HL-60 (cell line): Measurements from ENCODE around the gene LOXL1.
"Not testable (repeated sequence)": the region's sequence is repeated elsewhere in the genome, so short reads cannot be mapped to it uniquely, and the experiment has no call there.

Experiments used
- DNase-seq, 2 experiments: peaks; one replicate each; pipeline ENCODE4 v3.0.0-alpha.2; 2010 to 2020; ENCODE audit warnings: low read depth in 1 of 2, low spot score in 1 of 2
- H3K27ac ChIP-seq: fragments of 250-450 bp; sonication (Bioruptor Pico); replicated peaks from 2 replicates; pipeline ENCODE4 v1.5.1; 2020; ENCODE audit warnings: mild to moderate bottlenecking, moderate library complexity
- H3K27me3 ChIP-seq: fragments of 250-450 bp; sonication (Bioruptor Pico); 2 replicates; pipeline ENCODE4 v1.5.1; 2021; ENCODE audit warnings: mild to moderate bottlenecking, moderate library complexity; ENCODE audit not compliant: insufficient read depth, poor library complexity, severe bottlenecking
- H3K4me3 ChIP-seq: replicated peaks from 2 replicates; pipeline ENCODE4 v1.5.1; 2011; ENCODE audit warnings: mild to moderate bottlenecking, control low read depth, low read length; ENCODE audit not compliant: insufficient read depth
- CTCF ChIP-seq: IDR thresholded peaks from one replicate; pipeline ENCODE4 v1.5.1; 2011; ENCODE audit warnings: low read length, control low read depth, inconsistent platforms; ENCODE audit not compliant: insufficient read depth
- GABPA ChIP-seq: IDR thresholded peaks from 2 replicates; pipeline ENCODE4 v1.6.1; 2012; ENCODE audit warnings: low read depth
- POLR2AphosphoS5 ChIP-seq: IDR thresholded peaks from 2 replicates; pipeline ENCODE4 v1.6.1; 2012; ENCODE audit warnings: low read depth
- REST ChIP-seq: IDR thresholded peaks from 2 replicates; pipeline ENCODE4 v1.6.1; 2012; ENCODE audit warnings: low read depth; ENCODE audit not compliant: insufficient replicate concordance
- SPI1 ChIP-seq: IDR thresholded peaks from 2 replicates; pipeline ENCODE4 v1.6.1; 2012; ENCODE audit warnings: low read depth, mild to moderate bottlenecking, borderline replicate concordance

The LOXL1 gene

GRCh38 chr15:73957785-73958184, 31.5 kb downstream of the LOXL1 start:
- Histone ChIP-seq H3K4me3 (no peak overlapping the region), H3K27ac (no peak overlapping the region), H3K27me3 (peaks cover 9% of the 10 kb centered on the region)
- TF ChIP-seq CTCF (no peak), GABPA (no peak), REST (no peak), POLR2AphosphoS5 (no peak), SPI1 (no peak)
- no peak for DNase-seq

- no peak for DNase-seq
- Histone ChIP-seq H3K27ac (no peak overlapping the region), H3K27me3 (peaks cover 11% of the 10 kb centered on the region), H3K4me3 (no peak overlapping the region)
- TF ChIP-seq GABPA (no peak), CTCF (no peak), REST (no peak), POLR2AphosphoS5 (no peak), SPI1 (no peak)
These were observed 32.8 kb downstream of the LOXL1 start for GRCh38 chr15:73959012-73959581.

- Histone ChIP-seq H3K27ac (no peak overlapping the region), H3K4me3 (no peak overlapping the region), H3K27me3 (peaks cover 11% of the 10 kb centered on the region)
- no peak for TF ChIP-seq POLR2AphosphoS5
- no peak for TF ChIP-seq SPI1
- no peak for TF ChIP-seq REST
- no peak for TF ChIP-seq CTCF
- no peak for TF ChIP-seq GABPA
- no peak for DNase-seq
These were observed 33.5 kb downstream of the LOXL1 start for GRCh38 chr15:73959801-73960200.

- not testable (repeated sequence) for H3K4me3 ChIP-seq, H3K27ac ChIP-seq, DNase-seq
- peaks cover 11% of the 10 kb centered on the region for H3K27me3 ChIP-seq
These were observed 34.3 kb downstream of the LOXL1 start for GRCh38 chr15:73960472-73961070.
